ENCODE measurements around the gene ARHGAP24. TPM values are rescaled to one million over a fixed set of nuclear protein-coding genes. Genes with fewer than 3 reads are reported as not detected.

ARHGAP24 gene
- polyA plus RNA-seq, 1 of the 3 experiments (the other 2 are of a cell fraction): 1.4 TPM

- Histone ChIP-seq H4K20me1 (ENCODE audit: insufficient read depth) (no peaks in the 10 kb centered on the region), H3F3A (replicated peaks; ENCODE audit: insufficient read depth) (peaks cover 11% of the 10 kb centered on the region), H3K36me3 (replicated peaks in 1 of 2; ENCODE audit: control insufficient read depth in 1 of 2, insufficient read depth in 2 of 2, low read length in 1 of 2) (peaks cover 0 to 3% of the 10 kb centered on the region in 2 experiments), H2AFZ (ENCODE audit: low read depth) (no peak overlapping the region), H3K27ac (ENCODE audit: low read depth in 2 of 2, low read length in 1 of 2) (peak overlapping the region; percentile 22 to 79; a peak in 3 of 4 replicates), H3K9ac (no peak overlapping the region), H3K4me1 (ENCODE audit: control insufficient read depth in 1 of 2, insufficient read depth in 2 of 2, low read depth in 1 of 2, low read length in 1 of 2) (peaks cover 10 to 19% of the 10 kb centered on the region in 2 experiments; a peak in 3 of 4 replicates), H3K27me3 (ENCODE audit: insufficient read depth) (no peaks in the 10 kb centered on the region), H3K4me2 (no peak overlapping the region), H3K4me3 (ENCODE audit: low read depth in 2 of 2, low read length in 1 of 2) (no peak overlapping the region), H3K79me2 (ENCODE audit: insufficient read depth) (no peaks in the 10 kb centered on the region), H3K9me3 (no peaks in the 10 kb centered on the region), H3K9me2 (no peaks in the 10 kb centered on the region)
- TF ChIP-seq ELF1 (IDR thresholded peaks at IDR 0.05): no peak
- TF ChIP-seq USF1 (IDR thresholded peaks at IDR 0.05; ENCODE audit: borderline replicate concordance, low read depth): no peak
- 80% methylated on average over 3 of the region's 3 CpGs for WGBS (ENCODE audit: low lambda C conversion rate)
- POLR2A ChIA-PET: no interaction called here
- CTCF ChIA-PET: interaction anchor here (1.1 to 3.7 kb wide), 5 partner anchors 10 to 235 kb away, joined by 3 to 24 read pairs (median 6); no protein-coding TSS in a partner anchor
- DNase-seq: no peak
These were observed 557.0 kb downstream of the ARHGAP24 start for GRCh38 chr4:86031927-86032326.

GRCh38 chr4:86032476-86033022 is 557.6 kb downstream of the ARHGAP24 start:
- H3K4me2 ChIP-seq: peak overlapping the region; percentile 9; the same call in 1 of the 2 replicates
- no peaks in the 10 kb centered on the region for H3K27me3 ChIP-seq (ENCODE audit: insufficient read depth)
- CTCF ChIA-PET: interaction anchor here (0.8 to 3.7 kb wide), 6 partner anchors 10 to 236 kb away, joined by 3 to 24 read pairs (median 6); no protein-coding TSS in a partner anchor
- no peaks in the 10 kb centered on the region for H3K9me2 ChIP-seq
- H3K36me3 ChIP-seq (replicated peaks in 1 of 2; ENCODE audit: control insufficient read depth in 1 of 2, insufficient read depth in 2 of 2, low read length in 1 of 2): peaks cover 0 to under 1% of the 10 kb centered on the region in 2 experiments
- H4K20me1 ChIP-seq (ENCODE audit: insufficient read depth): no peaks in the 10 kb centered on the region
- H3K9me3 ChIP-seq: no peaks in the 10 kb centered on the region
- H3K79me2 ChIP-seq (ENCODE audit: insufficient read depth): no peaks in the 10 kb centered on the region
- H3F3A ChIP-seq (replicated peaks; ENCODE audit: insufficient read depth): peaks cover 13% of the 10 kb centered on the region
- H3K27ac ChIP-seq (ENCODE audit: low read depth in 2 of 2, low read length in 1 of 2): peak overlapping the region; percentile 22 to 79
- WGBS (ENCODE audit: low lambda C conversion rate): 28% methylated on average over 4 of the region's 4 CpGs
- H3K9ac ChIP-seq: no peak overlapping the region
- POLR2A ChIA-PET: no interaction called here
- H3K4me3 ChIP-seq (ENCODE audit: low read depth in 2 of 2, low read length in 1 of 2): no peak overlapping the region
- DNase-seq: peak; percentile 45
- no peak overlapping the region for H2AFZ ChIP-seq (ENCODE audit: low read depth)
- H3K4me1 ChIP-seq (ENCODE audit: control insufficient read depth in 1 of 2, insufficient read depth in 2 of 2, low read depth in 1 of 2, low read length in 1 of 2): peaks cover 10 to 19% of the 10 kb centered on the region in 2 experiments; a peak in 3 of 4 replicates
- TF ChIP-seq JUND (IDR thresholded peaks at IDR 0.05) (no peak), RAD21 (IDR thresholded peaks at IDR 0.05; ENCODE audit: low read length) (no peak; the same call in 1 of the 2 replicates), RCOR1 (IDR thresholded peaks at IDR 0.05; ENCODE audit: low read length) (peak; percentile 64), YY1 (IDR thresholded peaks at IDR 0.05; ENCODE audit: low read depth) (no peak), CTCF (IDR thresholded peaks at IDR 0.05) (no peak), GABPA (IDR thresholded peaks at IDR 0.05; ENCODE audit: low read depth) (no peak), NRF1 (IDR thresholded peaks at IDR 0.05; ENCODE audit: low read depth, low read length) (no peak), TEAD4 (IDR thresholded peaks at IDR 0.05; ENCODE audit: borderline replicate concordance, insufficient read depth) (no peak), FOXJ3 (CRISPR knock-in tag; IDR thresholded peaks at IDR 0.05) (no peak), EP300 (IDR thresholded peaks at IDR 0.05; ENCODE audit: borderline replicate concordance in 1 of 2, low read depth in 1 of 2, low read length in 1 of 2) (peak in 1 of 2 experiments; percentile 87; a peak in 2 of 4 replicates), MEF2A (IDR thresholded peaks at IDR 0.05; ENCODE audit: borderline replicate concordance, low read depth) (no peak), TCF12 (IDR thresholded peaks at IDR 0.05) (peak; percentile 51), PBX3 (IDR thresholded peaks at IDR 0.05) (peak; percentile 28; the same call in 1 of the 2 replicates), MAX (IDR thresholded peaks at IDR 0.05; ENCODE audit: low read depth) (no peak), NFIC (IDR thresholded peaks at IDR 0.05; ENCODE audit: borderline replicate concordance) (no peak), ELF1 (IDR thresholded peaks at IDR 0.05) (no peak), CHD2 (IDR thresholded peaks at IDR 0.05; ENCODE audit: low read length, partially characterized antibody) (no peak), FOSL2 (IDR thresholded peaks at IDR 0.05; ENCODE audit: borderline replicate concordance, low read depth) (no peak), TAF1 (IDR thresholded peaks at IDR 0.05; ENCODE audit: borderline replicate concordance, low read depth, low read length) (no peak), USF1 (IDR thresholded peaks at IDR 0.05; ENCODE audit: borderline replicate concordance, low read depth) (no peak), SIN3A (IDR thresholded peaks at IDR 0.05; ENCODE audit: borderline replicate concordance, low read depth, low read length) (no peak), MXI1 (IDR thresholded peaks at IDR 0.05; ENCODE audit: low read depth, low read length) (no peak), IRF3 (IDR thresholded peaks at IDR 0.05; ENCODE audit: low read depth, low read length) (no peak)

All from SK-N-SH (cell line).